ENCODE measurements around the gene HSPD1. TPM values are rescaled to one million over a fixed set of nuclear protein-coding genes. Genes with fewer than 3 reads are reported as not detected.

HSPD1 gene
- total and polyA plus RNA-seq, 9 of the 15 experiments (the other 6 are each of a cell fraction or from before 2014, with no cell fraction given), result 398 to 1,014 (median 622) TPM

- no peaks in the 10 kb centered on the region for H3K9me1 ChIP-seq (ENCODE audit: control insufficient read depth, insufficient read depth, low read length)
- H3K4me1 ChIP-seq (replicated peaks in 1 of 2; ENCODE audit: control insufficient read depth in 2 of 2, insufficient read depth in 2 of 2, low read length in 2 of 2), result no peaks in the 10 kb centered on the region; a peak in 2 of 5 replicates
- FAIRE-seq (no peak), ATAC-seq (no peak), DNase-seq (ENCODE audit: extremely low read depth in 1 of 4, low spot score in 3 of 4) (no peak)
- no peaks in the 10 kb centered on the region for H4K20me1 ChIP-seq (replicated peaks; ENCODE audit: control insufficient read depth, insufficient read depth, low read length)
- 47% methylated on average over 1 of the region's 1 CpG for WGBS (ENCODE audit: insufficient coverage, low coverage, missing lambda C conversion rate)
- no peak overlapping the region for H3K4me3 ChIP-seq
- no peak overlapping the region for H3K27ac ChIP-seq (ENCODE audit: extremely low read depth, low read depth, low read length)
- H3K9me3 ChIP-seq (replicated peaks; ENCODE audit: control insufficient read depth, insufficient read depth, low read depth, low read length), result no peaks in the 10 kb centered on the region
- no peak overlapping the region for H3K9ac ChIP-seq (ENCODE audit: insufficient read depth in 1 of 2, low read depth in 2 of 2, low read length in 2 of 2)
- no peaks in the 10 kb centered on the region for H3K36me3 ChIP-seq (ENCODE audit: control insufficient read depth, insufficient read depth, low read length)
- ChIA-PET CTCF (ENCODE audit: low intra/inter-chr PET ratio) (no interaction called here), POLR2A (interaction anchor here (0.6 to 0.9 kb wide), 2 partner anchors 10 to 54 kb away, joined by 4 read pairs; partner anchors contain the start of gene HSPD1)
- in situ Hi-C loops (cut with MboI) (no loop called here), intact Hi-C loops (cut with micrococcal nuclease) (no loop called here)
- H3K79me2 ChIP-seq (ENCODE audit: control insufficient read depth, insufficient read depth, low read length), result no peaks in the 10 kb centered on the region
- no peak overlapping the region for H2AFZ ChIP-seq (ENCODE audit: low read depth, low read length)
- H3K27me3 ChIP-seq (ENCODE audit: control insufficient read depth in 2 of 2, insufficient read depth in 2 of 2, low read length in 2 of 2), result no peaks in the 10 kb centered on the region
- BruUV-seq (replicated peaks), result no TSS peak
- H3K4me2 ChIP-seq (ENCODE audit: insufficient read depth, low read length), result no peak overlapping the region
- TF ChIP-seq ZBTB2 (IDR thresholded peaks at IDR 0.05), result no peak
- TF ChIP-seq AFF1 (IDR thresholded peaks at IDR 0.05; ENCODE audit: low read depth in 1 of 2, partially characterized antibody in 2 of 2), result no peak
- no peak for TF ChIP-seq FUS (optimal IDR thresholded peaks at IDR 0.05; ENCODE audit: low read depth, low read length)
- TF ChIP-seq E2F6 (IDR thresholded peaks at IDR 0.05; ENCODE audit: borderline replicate concordance in 1 of 2, extremely low read depth in 1 of 2, insufficient read depth in 1 of 2, insufficient read length in 1 of 2, low read depth in 1 of 2, low read length in 1 of 2, poor library complexity in 1 of 2, severe bottlenecking in 1 of 2), result no peak
- no peak for TF ChIP-seq ZNF592 (IDR thresholded peaks at IDR 0.05)
- TF ChIP-seq ARID1B (IDR thresholded peaks at IDR 0.05), result no peak
Observed at GRCh38 chr2:197445746-197446145, 53.9 kb downstream of the HSPD1 start.

All from K562 (cell line).